ENCODE results near the gene DISC1.

GRCh38 chr1:231939118-231939517 lies 312.5 kb downstream of the DISC1 start:
- no peak for TF ChIP-seq CTCF (IDR thresholded peaks at IDR 0.05; ENCODE audit: low read depth, low read length)
- no peak for TF ChIP-seq EZH2phosphoT487 (IDR thresholded peaks at IDR 0.05; ENCODE audit: low read depth)
